Endothelial cell of umbilical vein (primary cell): ENCODE data around the gene TRAF3IP1.

Experiments
- GATA2 ChIP-seq: IDR thresholded peaks from 2 replicates; pipeline ENCODE4 v1.7.0; 2011; ENCODE audit warnings: low read depth, mild to moderate bottlenecking, moderate library complexity, mixed read lengths, low read length; ENCODE audit not compliant: insufficient read length, insufficient read depth
- POLR2A ChIP-seq: IDR thresholded peaks from 2 replicates; pipeline ENCODE4 v1.6.1; 2012; ENCODE audit warnings: low read depth, mild to moderate bottlenecking, control low read depth, low read length
- TF ChIP-seq, protein P1 (sequence below), 2 donors: IDR thresholded peaks; 1 replicate in 1 of 2; 2 replicates in 1 of 2; pipeline ENCODE4 v1.5.1; 2011; ENCODE audit warnings: low read length in 2 of 2, mild to moderate bottlenecking in 2 of 2, moderate library complexity in 2 of 2, control low read depth in 1 of 2, inconsistent platforms in 1 of 2, low read depth in 1 of 2; ENCODE audit not compliant: insufficient read depth in 1 of 2; ENCODE audit errors: extremely low read depth in 1 of 2

DNA sequence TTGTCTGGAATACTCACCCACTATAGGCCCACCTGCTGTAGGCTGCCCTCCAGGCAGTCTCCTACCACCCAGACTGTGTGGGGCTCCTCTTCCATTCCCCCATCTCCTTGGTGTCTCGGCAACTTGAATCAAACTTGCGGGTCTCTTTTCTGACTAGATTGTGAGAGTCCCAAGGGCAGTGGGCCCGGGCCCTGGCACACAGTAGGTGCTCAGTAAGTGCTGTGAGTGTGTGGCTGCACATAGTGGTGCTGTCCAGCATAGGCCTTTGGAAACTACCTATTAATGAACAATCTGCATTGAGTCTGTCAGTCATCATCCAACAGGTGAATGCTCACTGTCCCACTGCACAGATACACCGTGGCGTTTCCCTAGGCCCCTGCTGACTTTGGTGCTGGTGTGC, 62.8 kb downstream of the TRAF3IP1 start:
- TF ChIP-seq, protein P1, sequence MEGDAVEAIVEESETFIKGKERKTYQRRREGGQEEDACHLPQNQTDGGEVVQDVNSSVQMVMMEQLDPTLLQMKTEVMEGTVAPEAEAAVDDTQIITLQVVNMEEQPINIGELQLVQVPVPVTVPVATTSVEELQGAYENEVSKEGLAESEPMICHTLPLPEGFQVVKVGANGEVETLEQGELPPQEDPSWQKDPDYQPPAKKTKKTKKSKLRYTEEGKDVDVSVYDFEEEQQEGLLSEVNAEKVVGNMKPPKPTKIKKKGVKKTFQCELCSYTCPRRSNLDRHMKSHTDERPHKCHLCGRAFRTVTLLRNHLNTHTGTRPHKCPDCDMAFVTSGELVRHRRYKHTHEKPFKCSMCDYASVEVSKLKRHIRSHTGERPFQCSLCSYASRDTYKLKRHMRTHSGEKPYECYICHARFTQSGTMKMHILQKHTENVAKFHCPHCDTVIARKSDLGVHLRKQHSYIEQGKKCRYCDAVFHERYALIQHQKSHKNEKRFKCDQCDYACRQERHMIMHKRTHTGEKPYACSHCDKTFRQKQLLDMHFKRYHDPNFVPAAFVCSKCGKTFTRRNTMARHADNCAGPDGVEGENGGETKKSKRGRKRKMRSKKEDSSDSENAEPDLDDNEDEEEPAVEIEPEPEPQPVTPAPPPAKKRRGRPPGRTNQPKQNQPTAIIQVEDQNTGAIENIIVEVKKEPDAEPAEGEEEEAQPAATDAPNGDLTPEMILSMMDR (IDR thresholded peaks at IDR 0.05; ENCODE audit: extremely low read depth in 1 of 2, insufficient read depth in 1 of 2, low read depth in 1 of 2, low read length in 2 of 2): no peak
- no peak for TF ChIP-seq POLR2A
- TF ChIP-seq GATA2: no peak
